Neural cell (in vitro differentiated cells): ENCODE data around the gene RNGTT. TPM values are rescaled to one million over a fixed set of nuclear protein-coding genes. Genes with fewer than 3 reads are reported as not detected.

Source experiments
- H2AFZ ChIP-seq: fragments of 200-600, 300-800 bp; sonication (generic), shearing (Covaris generic); 2 replicates; pipeline ENCODE4 v1.6.0; 2014; ENCODE audit warnings: low read depth, mild to moderate bottlenecking, antibody characterized with exemption, low read length, moderate library complexity
- H3F3A ChIP-seq: fragments of 200-600 bp; shearing (Covaris generic); 2 replicates; pipeline ENCODE4 v1.6.1; 2016; ENCODE audit warnings: mild to moderate bottlenecking, moderate library complexity, mixed read lengths, antibody characterized with exemption, low read length; ENCODE audit not compliant: insufficient read depth, poor library complexity, severe bottlenecking
- H3K27ac ChIP-seq: fragments of 200-600, 300-800 bp; sonication (generic), shearing (Covaris generic); 2 replicates; pipeline ENCODE4 v1.5.1; 2014; ENCODE audit warnings: mild to moderate bottlenecking, low read length, moderate library complexity
- H3K27me3 ChIP-seq: fragments of 300-800, 200-600 bp; sonication (generic), shearing (Covaris generic); 2 replicates; pipeline ENCODE4 v1.6.0; 2014; ENCODE audit warnings: mild to moderate bottlenecking, low read depth, low read length, moderate library complexity; ENCODE audit not compliant: insufficient read depth
- H3K36me3 ChIP-seq: fragments of 300-800, 200-600 bp; sonication (generic), shearing (Covaris generic); 2 replicates; pipeline ENCODE4 v1.5.1; 2014; ENCODE audit warnings: mild to moderate bottlenecking, antibody characterized with exemption, low read length, moderate library complexity; ENCODE audit not compliant: insufficient read depth
- H3K4me2 ChIP-seq: fragments of 300-800, 200-600 bp; sonication (generic), shearing (Covaris generic); 2 replicates; pipeline ENCODE4 v1.6.0; 2014; ENCODE audit warnings: mild to moderate bottlenecking, low read length
- H3K4me3 ChIP-seq: fragments of 300-800, 200-600 bp; sonication (generic), shearing (Covaris generic); 2 replicates; pipeline ENCODE4 v1.5.1; 2014; ENCODE audit warnings: mild to moderate bottlenecking, low read length, moderate library complexity
- H3K79me2 ChIP-seq: fragments of 200-600 bp; shearing (Covaris generic); replicated peaks from 2 replicates; pipeline ENCODE4 v1.6.0; 2014; ENCODE audit warnings: mild to moderate bottlenecking, low read length, moderate library complexity; ENCODE audit not compliant: insufficient read depth
- H3K9ac ChIP-seq: fragments of 300-800, 200-600 bp; sonication (generic), shearing (Covaris generic); 2 replicates; pipeline ENCODE4 v1.6.1; 2016; ENCODE audit warnings: mild to moderate bottlenecking, low read length, mixed read lengths
- H3K9me2 ChIP-seq: fragments of 200-600 bp; shearing (Covaris generic); 2 replicates; pipeline ENCODE4 v1.6.1; 2016; ENCODE audit warnings: mild to moderate bottlenecking, low read length, mixed read lengths; ENCODE audit not compliant: insufficient read depth
- H3K9me3 ChIP-seq: fragments of 200-600, 300-800 bp; sonication (generic), shearing (Covaris generic); 2 replicates; pipeline ENCODE4 v1.6.1; 2016; ENCODE audit warnings: mild to moderate bottlenecking, mixed run types, low read length, moderate library complexity, mixed read lengths
- H4K20me1 ChIP-seq: fragments of 200-600 bp; shearing (Covaris generic); 2 replicates; pipeline ENCODE4 v1.6.1; 2016; ENCODE audit warnings: mild to moderate bottlenecking, mixed run types; ENCODE audit not compliant: insufficient read depth
- CTCF ChIP-seq: fragments of 450-650 bp; IDR thresholded peaks from 2 replicates; pipeline ENCODE4 v1.5.1; 2014; ENCODE audit warnings: antibody characterized with exemption, mild to moderate bottlenecking, moderate library complexity; ENCODE audit not compliant: poor library complexity, severe bottlenecking
- EP300 ChIP-seq: fragments of 450-650 bp; conservative IDR thresholded peaks from 2 replicates; pipeline ENCODE4 v1.6.1; 2014; ENCODE audit warnings: antibody characterized with exemption, mild to moderate bottlenecking, moderate library complexity; ENCODE audit not compliant: poor library complexity, severe bottlenecking
- EZH2 ChIP-seq: fragments of 200-600, 300-800 bp; shearing (Covaris generic), sonication (generic); IDR thresholded peaks from 2 replicates; pipeline ENCODE4 v1.6.1; 2014; ENCODE audit warnings: antibody characterized with exemption, low read length, borderline replicate concordance, mild to moderate bottlenecking; ENCODE audit not compliant: insufficient read depth, poor library complexity, severe bottlenecking
- MXI1 ChIP-seq: fragments of 450-650 bp; conservative IDR thresholded peaks from 2 replicates; pipeline ENCODE4 v1.6.1; 2014; ENCODE audit warnings: antibody characterized with exemption, mild to moderate bottlenecking; ENCODE audit not compliant: poor library complexity, severe bottlenecking
- POLR2AphosphoS5 ChIP-seq: IDR thresholded peaks from 2 replicates; pipeline ENCODE4 v1.6.1; 2012
- RAD21 ChIP-seq: fragments of 450-650 bp; conservative IDR thresholded peaks from 2 replicates; pipeline ENCODE4 v1.6.1; 2014; ENCODE audit warnings: antibody characterized with exemption, mild to moderate bottlenecking, moderate library complexity
- REST ChIP-seq: IDR thresholded peaks from 2 replicates; pipeline ENCODE4 v1.6.1; 2012; ENCODE audit warnings: borderline replicate concordance
- SMC3 ChIP-seq: fragments of 450-650 bp; conservative IDR thresholded peaks from 2 replicates; pipeline ENCODE4 v1.6.1; 2014; ENCODE audit warnings: antibody characterized with exemption, mild to moderate bottlenecking, moderate library complexity; ENCODE audit not compliant: poor library complexity
- TAF1 ChIP-seq: IDR thresholded peaks from 2 replicates; pipeline ENCODE4 v1.6.1; 2012; ENCODE audit warnings: low read depth
- polyA plus RNA-seq: library from polyadenylated mRNA; depleted of rRNA; stranded (reverse); fragments of >200 nt; gene quantifications from 2 replicates; pipeline ENCODE4 v1.2.3, GENCODE V29; 2014

RNGTT gene
- polyA plus RNA-seq, 1 donor from 2014 or later: 28.3 TPM

- H3K9ac ChIP-seq: no peak overlapping the region
- no peaks in the 10 kb centered on the region for H3F3A ChIP-seq
- no peaks in the 10 kb centered on the region for H3K9me2 ChIP-seq
- H3K4me2 ChIP-seq: no peak overlapping the region
- no peak overlapping the region for H2AFZ ChIP-seq
- no peaks in the 10 kb centered on the region for H4K20me1 ChIP-seq
- H3K36me3 ChIP-seq: no peaks in the 10 kb centered on the region
- H3K9me3 ChIP-seq: no peaks in the 10 kb centered on the region
- H3K4me3 ChIP-seq: no peak overlapping the region
- no peak overlapping the region for H3K27ac ChIP-seq
- TF ChIP-seq RAD21 (no peak), SMC3 (no peak), EZH2 (no peak), POLR2AphosphoS5 (no peak), REST (no peak), TAF1 (no peak), EP300 (no peak), CTCF (no peak), MXI1 (no peak)
- H3K79me2 ChIP-seq: no peaks in the 10 kb centered on the region
- no peaks in the 10 kb centered on the region for H3K27me3 ChIP-seq
These were observed 293.9 kb downstream of the RNGTT start for GRCh38 chr6:88669475-88669874.

- H4K20me1 ChIP-seq: no peaks in the 10 kb centered on the region
- H3K4me3 ChIP-seq: no peak overlapping the region
- TF ChIP-seq MXI1: no peak
- no peak for TF ChIP-seq EP300
- TF ChIP-seq RAD21: no peak
- TF ChIP-seq SMC3: no peak
- no peak for TF ChIP-seq EZH2
- TF ChIP-seq TAF1: no peak
- no peak for TF ChIP-seq REST
- TF ChIP-seq POLR2AphosphoS5: no peak
- no peak for TF ChIP-seq CTCF
- no peaks in the 10 kb centered on the region for H3K36me3 ChIP-seq
- peaks cover 3% of the 10 kb centered on the region for H3K9me3 ChIP-seq
- H2AFZ ChIP-seq: no peak overlapping the region
- no peak overlapping the region for H3K4me2 ChIP-seq
- no peaks in the 10 kb centered on the region for H3K9me2 ChIP-seq
- no peak overlapping the region for H3K9ac ChIP-seq
- no peak overlapping the region for H3K27ac ChIP-seq
- H3K27me3 ChIP-seq: no peaks in the 10 kb centered on the region
- no peaks in the 10 kb centered on the region for H3F3A ChIP-seq
- H3K79me2 ChIP-seq: no peaks in the 10 kb centered on the region
These were observed 296.5 kb downstream of the RNGTT start for GRCh38 chr6:88666901-88667300.
